ENCODE results near the gene CBFA2T3.

The CBFA2T3 gene

DNA sequence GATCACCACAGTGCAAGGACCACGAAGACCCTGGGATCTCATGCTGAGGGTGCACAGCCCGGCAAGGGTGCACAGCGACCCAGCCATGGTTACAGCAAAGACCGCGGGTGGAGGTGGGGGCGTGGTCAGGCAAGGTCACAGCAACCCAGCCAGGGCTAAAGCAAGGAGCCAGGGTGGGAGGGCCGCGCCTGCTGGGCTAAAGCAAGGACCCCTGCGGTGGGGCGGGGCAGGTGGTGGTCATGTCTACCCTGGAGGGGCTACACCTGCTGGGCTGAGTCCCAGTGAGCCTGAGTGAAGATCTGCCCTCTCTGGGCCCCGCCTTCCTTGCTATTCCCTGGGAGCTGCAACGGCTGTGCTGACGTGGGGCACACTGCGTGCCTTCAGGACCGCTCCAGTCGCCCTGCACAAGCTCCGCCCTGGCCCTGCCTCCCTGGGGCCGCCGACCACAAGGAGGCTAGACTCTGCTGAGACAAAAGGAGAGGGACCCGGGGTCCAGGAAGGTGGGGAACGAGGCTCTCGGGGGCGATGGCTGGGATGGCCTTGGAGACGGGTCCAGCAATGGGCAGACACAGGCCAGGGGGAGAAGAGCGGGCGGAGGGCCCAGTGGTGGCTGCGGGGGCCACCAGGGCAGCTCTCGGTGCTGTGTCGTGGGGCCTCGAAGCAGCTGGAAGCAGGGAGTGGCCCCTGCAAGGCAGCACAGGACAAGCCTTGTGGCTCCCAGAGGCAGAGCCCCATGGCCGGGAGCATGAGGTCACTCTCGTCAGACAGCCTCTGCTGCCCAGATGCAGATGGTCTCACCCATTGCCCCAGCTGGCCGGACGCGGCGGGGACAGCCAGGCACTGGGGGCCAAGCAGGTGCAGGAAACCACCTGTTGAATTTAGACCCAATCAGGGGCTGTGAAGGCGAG lies 52.8 kb downstream of the CBFA2T3 start:
- H3K4me3 ChIP-seq (ENCODE audit: low read depth, low read length): no peak overlapping the region
- no peak for DNase-seq (ENCODE audit: low read depth)
- TF ChIP-seq, protein P1, sequence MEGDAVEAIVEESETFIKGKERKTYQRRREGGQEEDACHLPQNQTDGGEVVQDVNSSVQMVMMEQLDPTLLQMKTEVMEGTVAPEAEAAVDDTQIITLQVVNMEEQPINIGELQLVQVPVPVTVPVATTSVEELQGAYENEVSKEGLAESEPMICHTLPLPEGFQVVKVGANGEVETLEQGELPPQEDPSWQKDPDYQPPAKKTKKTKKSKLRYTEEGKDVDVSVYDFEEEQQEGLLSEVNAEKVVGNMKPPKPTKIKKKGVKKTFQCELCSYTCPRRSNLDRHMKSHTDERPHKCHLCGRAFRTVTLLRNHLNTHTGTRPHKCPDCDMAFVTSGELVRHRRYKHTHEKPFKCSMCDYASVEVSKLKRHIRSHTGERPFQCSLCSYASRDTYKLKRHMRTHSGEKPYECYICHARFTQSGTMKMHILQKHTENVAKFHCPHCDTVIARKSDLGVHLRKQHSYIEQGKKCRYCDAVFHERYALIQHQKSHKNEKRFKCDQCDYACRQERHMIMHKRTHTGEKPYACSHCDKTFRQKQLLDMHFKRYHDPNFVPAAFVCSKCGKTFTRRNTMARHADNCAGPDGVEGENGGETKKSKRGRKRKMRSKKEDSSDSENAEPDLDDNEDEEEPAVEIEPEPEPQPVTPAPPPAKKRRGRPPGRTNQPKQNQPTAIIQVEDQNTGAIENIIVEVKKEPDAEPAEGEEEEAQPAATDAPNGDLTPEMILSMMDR (IDR thresholded peaks at IDR 0.05; ENCODE audit: control insufficient read depth, extremely low read depth, insufficient read depth): no peak

DNA sequence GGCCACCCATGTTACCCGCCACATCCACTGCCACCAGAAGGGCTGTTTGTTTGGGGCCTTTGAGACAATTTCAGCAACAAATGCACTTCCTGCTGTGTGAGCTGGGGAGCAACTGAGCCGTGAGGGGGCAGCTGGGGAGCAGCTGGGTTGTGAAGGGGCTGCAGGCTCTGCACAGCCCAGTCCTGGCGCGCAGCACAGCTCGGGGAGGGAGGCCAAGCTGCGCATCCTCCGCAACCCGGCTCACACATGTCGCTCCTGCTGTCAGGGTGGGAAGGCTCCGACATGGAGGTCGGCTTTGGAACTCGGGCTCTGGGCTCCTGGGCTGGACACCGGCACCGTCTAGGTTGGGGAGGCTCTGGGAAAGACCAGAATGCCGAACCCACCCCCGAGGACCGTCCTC lies 53.6 kb downstream of the CBFA2T3 start:
- TF ChIP-seq, protein P1 (IDR thresholded peaks at IDR 0.05; ENCODE audit: control insufficient read depth, extremely low read depth, insufficient read depth): no peak
- H3K4me3 ChIP-seq (ENCODE audit: low read depth, low read length): no peak overlapping the region
- no peak for DNase-seq (ENCODE audit: low read depth)

DNA sequence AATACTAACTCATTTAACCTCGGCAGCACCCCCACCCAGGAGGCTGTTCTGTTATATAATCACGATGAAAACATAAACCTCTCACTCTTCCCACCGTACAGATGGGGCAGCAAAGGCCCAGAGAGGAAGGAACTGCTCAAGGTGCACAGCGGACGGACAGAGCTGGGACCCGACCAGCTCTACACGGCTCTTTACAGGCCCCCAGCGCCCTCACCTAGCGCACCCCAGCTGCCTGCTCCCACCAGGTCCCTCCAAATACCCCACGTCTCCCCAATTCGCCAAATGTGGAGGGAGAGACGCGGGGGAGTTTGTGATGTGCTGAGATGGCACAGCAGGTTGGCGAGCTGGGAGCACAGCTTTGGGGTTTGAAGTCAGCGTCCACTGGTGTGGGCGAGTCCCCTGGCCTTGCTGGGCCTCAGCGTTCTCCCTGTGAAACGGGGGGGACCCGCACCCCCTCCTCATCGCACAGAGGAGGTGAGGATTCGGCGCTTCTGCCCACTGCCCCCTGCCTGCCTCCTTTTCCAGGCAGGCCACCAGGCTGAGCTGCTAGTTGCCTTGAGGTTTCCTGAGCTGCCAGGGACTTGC lies 54.1 kb downstream of the CBFA2T3 start:
- no peak overlapping the region for H3K4me3 ChIP-seq (ENCODE audit: low read depth, low read length)
- no peak for DNase-seq (ENCODE audit: low read depth)
- TF ChIP-seq, protein P1 (IDR thresholded peaks at IDR 0.05; ENCODE audit: control insufficient read depth, extremely low read depth, insufficient read depth): no peak

DNA sequence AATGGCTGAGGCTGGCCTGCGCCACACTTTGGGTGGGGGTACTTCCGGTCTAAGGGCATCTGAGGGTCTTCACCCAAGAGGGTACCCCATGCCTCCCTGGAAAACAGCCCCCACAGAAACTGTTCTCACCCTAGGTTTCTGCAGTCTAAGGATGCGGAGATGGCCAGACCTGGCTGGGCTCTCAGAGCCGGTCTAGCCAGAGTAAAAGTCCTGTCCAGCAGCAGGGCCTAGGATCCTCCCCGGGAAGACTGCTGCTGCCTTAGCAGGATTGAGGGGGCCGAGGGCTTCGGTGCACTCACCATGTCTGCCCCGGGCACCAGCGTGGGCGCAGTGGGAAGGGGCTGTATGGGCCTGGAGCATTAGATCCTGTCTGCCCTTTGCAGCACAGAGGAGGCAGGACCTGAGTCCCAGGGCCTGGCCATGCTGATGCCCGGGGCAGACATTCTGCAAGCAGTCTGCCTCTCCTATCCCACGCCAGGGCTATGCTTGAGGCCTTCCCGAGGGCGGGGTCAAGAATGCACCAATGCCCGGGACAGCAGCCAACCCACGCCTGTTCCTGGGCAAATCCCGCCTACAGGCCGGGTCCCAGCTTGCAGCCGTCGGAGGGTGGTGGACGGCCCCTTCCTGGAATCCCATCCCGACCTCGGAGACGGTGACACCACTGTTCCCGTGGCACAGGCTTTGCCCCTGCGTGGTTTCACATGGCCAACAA lies 54.7 kb downstream of the CBFA2T3 start:
- no peak for DNase-seq (ENCODE audit: low read depth)
- TF ChIP-seq, protein P1 (IDR thresholded peaks at IDR 0.05; ENCODE audit: control insufficient read depth, extremely low read depth, insufficient read depth): no peak
- no peak overlapping the region for H3K4me3 ChIP-seq (ENCODE audit: low read depth, low read length)

DNA sequence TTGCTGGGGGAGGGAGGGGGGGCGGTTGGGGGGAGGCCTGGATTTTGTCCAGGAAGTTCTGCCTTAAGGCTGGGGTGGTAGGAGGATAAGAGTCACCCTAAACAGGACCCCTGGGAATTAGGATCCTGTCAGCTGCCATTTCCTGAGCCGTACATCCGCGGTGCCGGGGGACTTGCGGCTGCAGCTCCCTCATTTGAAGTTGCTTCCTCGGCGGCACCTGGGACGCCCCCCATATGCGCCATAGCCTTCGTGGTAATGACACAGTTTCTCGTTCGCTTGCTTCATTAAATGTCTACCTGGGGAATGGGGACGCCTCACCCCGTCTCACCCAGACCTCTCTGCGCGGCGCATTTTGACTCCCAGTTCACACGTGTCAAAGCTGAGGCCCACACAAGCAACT lies 55.4 kb downstream of the CBFA2T3 start:
- no peak for DNase-seq (ENCODE audit: low read depth)
- TF ChIP-seq, protein P1 (IDR thresholded peaks at IDR 0.05; ENCODE audit: control insufficient read depth, extremely low read depth, insufficient read depth): no peak
- no peak overlapping the region for H3K4me3 ChIP-seq (ENCODE audit: low read depth, low read length)

DNA sequence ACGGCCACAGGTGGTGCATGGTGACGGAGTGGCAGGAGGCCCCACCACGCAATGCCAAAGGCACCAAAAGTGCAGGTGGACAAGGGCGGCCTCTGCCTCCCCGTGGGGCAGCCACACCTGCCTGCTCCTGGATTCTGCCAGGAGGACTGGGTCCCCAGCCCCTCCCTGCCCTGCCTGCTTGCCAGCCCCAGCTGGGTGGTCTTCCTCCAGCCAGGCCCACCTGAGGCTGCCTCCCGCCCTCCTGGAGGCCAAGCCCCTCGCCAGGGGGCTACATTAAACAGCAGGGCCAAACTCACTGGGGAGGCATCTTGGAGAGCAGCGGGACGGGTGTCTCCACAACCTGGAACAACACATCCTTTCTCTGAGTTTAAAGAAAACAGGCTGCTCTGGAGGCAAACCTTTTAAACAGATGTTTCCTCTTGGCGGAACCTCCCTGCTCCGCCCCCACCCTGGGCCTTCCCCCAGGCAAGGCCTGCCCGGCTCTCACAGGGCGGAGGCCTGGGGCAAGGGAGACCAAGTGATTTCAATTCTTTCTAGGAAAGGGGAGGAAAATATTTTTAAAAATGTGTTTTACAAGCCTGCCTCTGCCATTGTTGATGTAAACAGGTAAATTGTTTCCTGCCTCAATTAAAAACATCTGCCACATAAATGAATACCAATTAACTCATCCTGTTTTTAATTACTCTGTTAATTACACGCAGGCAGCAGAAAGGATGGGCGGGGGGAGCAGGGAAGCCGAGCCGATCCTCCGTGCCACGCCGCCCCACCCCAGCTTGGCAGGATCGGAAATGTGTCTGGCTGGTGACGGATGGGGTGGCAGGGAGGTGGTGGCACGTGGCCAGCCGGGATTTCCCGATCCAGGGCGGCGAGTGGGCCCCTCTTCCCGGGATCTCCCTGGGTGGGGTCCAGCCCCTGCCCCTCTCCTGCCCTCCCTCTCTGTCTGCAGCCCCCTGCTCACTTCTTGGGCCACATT lies 56.1 kb downstream of the CBFA2T3 start:
- peak; percentile 14 for DNase-seq (ENCODE audit: low read depth)
- no peak overlapping the region for H3K4me3 ChIP-seq (ENCODE audit: low read depth, low read length)
- TF ChIP-seq, protein P1 (IDR thresholded peaks at IDR 0.05; ENCODE audit: control insufficient read depth, extremely low read depth, insufficient read depth): no peak

Data from LNCaP clone FGC (cell line).